Measurements from ENCODE around the gene OR13C4. TPM values are rescaled to one million over a fixed set of nuclear protein-coding genes. Genes with fewer than 3 reads are reported as not detected.

OR13C4 gene
- not detected for total RNA-seq

DNA sequence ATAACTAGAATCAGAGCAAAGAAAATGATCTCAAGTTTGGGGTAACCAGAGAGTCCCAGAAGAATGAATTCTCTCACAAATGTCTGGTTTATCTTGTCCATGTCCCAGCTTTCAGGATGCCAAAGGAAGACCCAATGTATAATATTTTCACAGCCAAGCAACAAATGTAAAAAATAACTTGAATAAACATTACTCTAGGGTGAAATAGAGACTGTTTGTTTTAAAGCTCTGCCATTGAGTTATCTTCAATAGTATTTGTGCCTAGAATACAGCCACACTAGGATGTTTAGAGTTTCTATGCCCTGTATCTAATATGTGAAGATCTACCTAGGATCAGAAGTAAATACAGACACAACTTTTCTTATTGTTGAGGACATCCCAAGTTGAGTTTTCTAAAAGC is at the start of gene OR13C4:
Gene OR13C4, minus strand, starts transcription at position 101 of the 400 bp plus-strand sequence. Its CDS starts 0 bp downstream, at position 101.
- Histone ChIP-seq H3K27me3 (no peaks in the 10 kb centered on the region), H3K36me3 (no peaks in the 10 kb centered on the region), H3K27ac (no peak within 1 kb of the TSS), H3K4me3 (no peak within 1 kb of the TSS), H3K4me1 (no peaks in the 10 kb centered on the region), H3K9me3 (no peaks in the 10 kb centered on the region)
- no peak for TF ChIP-seq EP300 (IDR thresholded peaks at IDR 0.05)
- no peak for TF ChIP-seq CTCF (IDR thresholded peaks at IDR 0.05)
- TF ChIP-seq POLR2AphosphoS5 (IDR thresholded peaks at IDR 0.05): no peak
- TF ChIP-seq POLR2A (IDR thresholded peaks at IDR 0.05): no peak
- DNase-seq (ENCODE audit: low spot score in 2 of 2): no peak

GRCh38 chr9:104575456-104575855 is 48.4 kb upstream of the OR13C4 start:
- H3K4me1 ChIP-seq: no peaks in the 10 kb centered on the region
- no peaks in the 10 kb centered on the region for H3K36me3 ChIP-seq
- WGBS: 58% methylated on average over 2 of the region's 2 CpGs
- no peak for DNase-seq (ENCODE audit: low spot score in 2 of 2)
- H3K4me3 ChIP-seq: no peak overlapping the region
- no peak overlapping the region for H3K27ac ChIP-seq
- H3K9me3 ChIP-seq: peaks cover 9% of the 10 kb centered on the region
- TF ChIP-seq CTCF (IDR thresholded peaks at IDR 0.05) (no peak), POLR2AphosphoS5 (IDR thresholded peaks at IDR 0.05) (no peak), EP300 (IDR thresholded peaks at IDR 0.05) (no peak), POLR2A (IDR thresholded peaks at IDR 0.05) (no peak)
- H3K27me3 ChIP-seq: no peaks in the 10 kb centered on the region

GRCh38 chr9:104572612-104573011 is 45.6 kb upstream of the OR13C4 start:
- H3K4me1 ChIP-seq: no peaks in the 10 kb centered on the region
- H3K9me3 ChIP-seq: peaks cover 9% of the 10 kb centered on the region
- DNase-seq (ENCODE audit: low spot score in 2 of 2): no peak
- WGBS: 86% methylated on average over 1 of the region's 1 CpG
- no peaks in the 10 kb centered on the region for H3K27me3 ChIP-seq
- no peak for TF ChIP-seq CTCF (IDR thresholded peaks at IDR 0.05)
- TF ChIP-seq POLR2AphosphoS5 (IDR thresholded peaks at IDR 0.05): no peak
- no peak for TF ChIP-seq EP300 (IDR thresholded peaks at IDR 0.05)
- no peak for TF ChIP-seq POLR2A (IDR thresholded peaks at IDR 0.05)
- H3K27ac ChIP-seq: no peak overlapping the region
- no peaks in the 10 kb centered on the region for H3K36me3 ChIP-seq
- no peak overlapping the region for H3K4me3 ChIP-seq

DNA sequence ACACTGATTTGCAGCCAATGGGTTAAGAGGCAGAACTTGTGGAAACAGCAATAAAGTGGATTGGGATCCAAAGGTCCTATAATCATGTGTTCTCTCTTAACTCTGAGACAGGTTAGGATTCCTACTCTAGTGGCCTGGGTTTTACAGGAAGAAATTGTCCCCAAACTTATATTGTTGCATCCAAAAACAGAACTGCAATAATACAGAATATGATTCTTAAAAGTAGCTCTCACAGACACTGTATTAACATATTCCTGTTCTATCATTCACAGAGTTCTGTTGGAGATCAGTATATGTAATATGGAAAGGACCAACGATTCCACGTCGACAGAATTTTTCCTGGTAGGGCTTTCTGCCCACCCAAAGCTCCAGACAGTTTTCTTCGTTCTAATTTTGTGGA is 41.9 kb upstream of the OR13C4 start, which contains the start of gene OR13C8:
Gene OR13C8, plus strand, starts transcription at position 301 of the 400 bp plus-strand sequence. Its CDS starts 0 bp downstream, at position 301.
- Histone ChIP-seq H3K4me3 (no peak within 1 kb of the TSS), H3K4me1 (no peaks in the 10 kb centered on the region), H3K36me3 (no peaks in the 10 kb centered on the region), H3K27me3 (no peaks in the 10 kb centered on the region), H3K27ac (no peak within 1 kb of the TSS), H3K9me3 (peaks cover 9% of the 10 kb centered on the region)
- 88% methylated on average over 4 of the region's 4 CpGs for WGBS
- no peak for TF ChIP-seq POLR2A (IDR thresholded peaks at IDR 0.05)
- no peak for TF ChIP-seq CTCF (IDR thresholded peaks at IDR 0.05)
- no peak for TF ChIP-seq POLR2AphosphoS5 (IDR thresholded peaks at IDR 0.05)
- no peak for TF ChIP-seq EP300 (IDR thresholded peaks at IDR 0.05)
- DNase-seq (ENCODE audit: low spot score in 2 of 2): no peak

DNA sequence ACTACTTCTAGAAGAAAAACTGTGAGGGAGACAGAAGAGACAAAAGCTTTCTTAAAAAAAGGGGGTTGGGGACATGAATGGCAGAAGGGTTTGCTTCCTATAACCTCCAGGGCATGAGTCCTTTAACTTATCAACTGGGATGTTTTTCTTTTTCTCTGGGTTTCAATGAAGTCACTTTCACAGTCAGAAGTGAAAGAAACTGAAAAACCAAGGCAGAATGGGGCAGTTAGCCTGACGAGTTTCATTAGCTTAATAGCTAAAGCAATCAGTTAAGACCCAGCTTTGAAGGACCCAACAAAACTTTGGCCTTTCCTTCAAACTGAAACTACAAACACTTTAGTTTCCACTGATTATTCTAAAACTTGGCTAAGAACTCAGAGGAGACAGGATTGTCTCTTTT is 37.3 kb upstream of the OR13C4 start:
- H3K4me3 ChIP-seq: no peak overlapping the region
- H3K9me3 ChIP-seq: no peaks in the 10 kb centered on the region
- H3K27me3 ChIP-seq: no peaks in the 10 kb centered on the region
- no peak for TF ChIP-seq EP300 (IDR thresholded peaks at IDR 0.05)
- no peak for TF ChIP-seq POLR2A (IDR thresholded peaks at IDR 0.05)
- no peak for TF ChIP-seq CTCF (IDR thresholded peaks at IDR 0.05)
- no peak for TF ChIP-seq POLR2AphosphoS5 (IDR thresholded peaks at IDR 0.05)
- no peaks in the 10 kb centered on the region for H3K4me1 ChIP-seq
- H3K27ac ChIP-seq: no peak overlapping the region
- H3K36me3 ChIP-seq: no peaks in the 10 kb centered on the region
- no peak for DNase-seq (ENCODE audit: low spot score in 2 of 2)
- 40% methylated on average over 1 of the region's 1 CpG for WGBS
